SK-N-SH (cell line): ENCODE data around the gene MTUS2. TPM values are rescaled to one million over a fixed set of nuclear protein-coding genes. Genes with fewer than 3 reads are reported as not detected.
A peak's percentile ranks its signal among the peaks of the same experiment; 100 is the strongest.

Source experiments
- CTCF ChIA-PET: fragments of 300-600, 350-600 bp; formaldehyde crosslinking; extraction: SDS; loops from one replicate; lab custom pipeline; 2021; lab: Yijun Ruan, JAX
- POLR2A ChIA-PET: fragments of 350-600 bp; sonication (Branson Sonifier 250); formaldehyde crosslinking; extraction: SDS; loops from one replicate; lab custom pipeline; 2020; ENCODE audit warnings: antibody characterized with exemption, inconsistent platforms; lab: Yijun Ruan, JAX
- DNase-seq: peaks from one replicate; pipeline ENCODE4 v3.0.0; 2012
- H2AFZ ChIP-seq: fragments of 200-600 bp; sonication (generic); 2 replicates; pipeline ENCODE4 v1.8.1; 2016; ENCODE audit warnings: antibody characterized with exemption, mild to moderate bottlenecking, low read depth
- H3F3A ChIP-seq: fragments of 200-600 bp; sonication (generic); replicated peaks from 2 replicates; pipeline ENCODE3; 2016; ENCODE audit warnings: antibody characterized with exemption, mild to moderate bottlenecking; ENCODE audit not compliant: insufficient read depth
- H3K27ac ChIP-seq, 2 experiments: fragments of 200-500 bp in 1 of 2; fragments of 200-600 bp in 1 of 2; sonication (Bioruptor generic) in 1 of 2; sonication (generic), shearing (Covaris generic) in 1 of 2; 2 replicates each; pipeline versions ENCODE4 v1.5.1 to v1.6.1; 2014 to 2016; ENCODE audit warnings: low read depth in 2 of 2, inconsistent platforms in 1 of 2, low read length in 1 of 2, mild to moderate bottlenecking in 1 of 2, mixed read lengths in 1 of 2
- H3K27me3 ChIP-seq: fragments of 200-600 bp; sonication (generic), shearing (Covaris generic); 2 replicates; pipeline ENCODE4 v1.6.1; 2016; ENCODE audit warnings: mixed run types; ENCODE audit not compliant: insufficient read depth
- H3K36me3 ChIP-seq, 2 experiments: fragments of 200-500 bp in 1 of 2; fragments of 200-600 bp in 1 of 2; sonication (Bioruptor generic) in 1 of 2; sonication (generic) in 1 of 2; replicated peaks in 1 of 2; 2 replicates each; pipeline versions ENCODE3 to v1.5.1; 2014 to 2016; ENCODE audit warnings: low read length in 1 of 2, mild to moderate bottlenecking in 1 of 2; ENCODE audit not compliant: insufficient read depth in 2 of 2, control insufficient read depth in 1 of 2
- H3K4me1 ChIP-seq, 2 experiments: fragments of 200-500 bp in 1 of 2; fragments of 200-600 bp in 1 of 2; sonication (Bioruptor generic) in 1 of 2; sonication (generic), shearing (Covaris generic) in 1 of 2; 2 replicates each; pipeline versions ENCODE4 v1.5.1 to v1.6.1; 2014 to 2016; ENCODE audit warnings: low read depth in 1 of 2, low read length in 1 of 2, mixed run types in 1 of 2; ENCODE audit not compliant: insufficient read depth in 2 of 2, control insufficient read depth in 1 of 2
- H3K4me2 ChIP-seq: fragments of 200-600 bp; sonication (generic), shearing (Covaris generic); 2 replicates; pipeline ENCODE4 v1.6.1; 2017; ENCODE audit warnings: mixed run types
- H3K4me3 ChIP-seq, 2 experiments: fragments of 200-500 bp in 1 of 2; fragments of 200-600 bp in 1 of 2; sonication (Bioruptor generic) in 1 of 2; sonication (generic), shearing (Covaris generic) in 1 of 2; 2 replicates each; pipeline versions ENCODE4 v1.5.1 to v1.8.1; 2014 to 2016; ENCODE audit warnings: low read depth in 2 of 2, inconsistent platforms in 1 of 2, low read length in 1 of 2, mild to moderate bottlenecking in 1 of 2, mixed read lengths in 1 of 2, moderate library complexity in 1 of 2
- H3K79me2 ChIP-seq: fragments of 200-600 bp; sonication (generic); 2 replicates; pipeline ENCODE4 v1.8.1; 2017; ENCODE audit warnings: mild to moderate bottlenecking; ENCODE audit not compliant: insufficient read depth
- H3K9ac ChIP-seq: fragments of 200-600 bp; sonication (generic); 2 replicates; pipeline ENCODE4 v1.6.1; 2017; ENCODE audit warnings: mixed run types
- H3K9me2 ChIP-seq: fragments of 200-600 bp; sonication (generic); 2 replicates; pipeline ENCODE4 v1.6.1; 2017; ENCODE audit warnings: mixed run types
- H3K9me3 ChIP-seq: fragments of 200-600 bp; sonication (generic); 2 replicates; pipeline ENCODE4 v1.6.1; 2017; ENCODE audit warnings: mixed run types, mild to moderate bottlenecking, moderate library complexity
- H4K20me1 ChIP-seq: fragments of 200-600 bp; sonication (generic); 2 replicates; pipeline ENCODE4 v1.6.1; 2017; ENCODE audit warnings: mild to moderate bottlenecking, mixed run types; ENCODE audit not compliant: insufficient read depth
- CHD2 ChIP-seq: fragments of 150-350 bp; IDR thresholded peaks from 2 replicates; pipeline ENCODE4 v1.6.1; 2018; ENCODE audit warnings: low read length; ENCODE audit not compliant: partially characterized antibody
- ELF1 ChIP-seq: IDR thresholded peaks from 2 replicates; pipeline ENCODE4 v1.4.0; 2012
- FOSL2 ChIP-seq: IDR thresholded peaks from 2 replicates; pipeline ENCODE4 v1.4.0; 2012; ENCODE audit warnings: low read depth, mild to moderate bottlenecking, moderate library complexity, borderline replicate concordance
- GABPA ChIP-seq: IDR thresholded peaks from 2 replicates; pipeline ENCODE4 v1.4.0; 2012; ENCODE audit warnings: low read depth, mild to moderate bottlenecking
- GATA2 ChIP-seq: sonication (generic); formaldehyde crosslinking; IDR thresholded peaks from 2 replicates; pipeline ENCODE4 v1.5.0; 2020; ENCODE audit warnings: mild to moderate bottlenecking, missing genetic modification reagents
- MXI1 ChIP-seq: IDR thresholded peaks from 2 replicates; pipeline ENCODE4 v1.6.1; 2012; ENCODE audit warnings: mild to moderate bottlenecking, low read depth, low read length, improper control_type of control experiment
- NFIC ChIP-seq: IDR thresholded peaks from 2 replicates; pipeline ENCODE4 v1.4.0; 2012; ENCODE audit warnings: borderline replicate concordance
- NRF1 ChIP-seq: IDR thresholded peaks from 2 replicates; pipeline ENCODE4 v1.6.1; 2012; ENCODE audit warnings: low read depth, mild to moderate bottlenecking, low read length
- PBX3 ChIP-seq: IDR thresholded peaks from 2 replicates; pipeline ENCODE4; 2012
- RAD21 ChIP-seq: IDR thresholded peaks from 2 replicates; pipeline ENCODE4 v1.6.1; 2012; ENCODE audit warnings: mild to moderate bottlenecking, low read length
- REST ChIP-seq: IDR thresholded peaks from 2 replicates; pipeline ENCODE4 v1.6.1; 2012; ENCODE audit warnings: mild to moderate bottlenecking, low read depth, low read length, moderate library complexity
- SMC3 ChIP-seq: IDR thresholded peaks from 2 replicates; pipeline ENCODE4 v1.6.1; 2012; ENCODE audit warnings: low read depth, low read length, improper control_type of control experiment
- TAF1 ChIP-seq: IDR thresholded peaks from 2 replicates; pipeline ENCODE4 v1.6.1; 2012; ENCODE audit warnings: low read depth, mild to moderate bottlenecking, low read length, moderate library complexity, borderline replicate concordance
- TEAD4 ChIP-seq: IDR thresholded peaks from 2 replicates; pipeline ENCODE4 v1.4.0; 2012; ENCODE audit warnings: mild to moderate bottlenecking, borderline replicate concordance; ENCODE audit not compliant: insufficient read depth
- WGBS: methylation state at CpG from one replicate; pipeline ENCODE4 v1.1.6; 2017; ENCODE audit warnings: low lambda C conversion rate; 5-methylcytosine and 5-hydroxymethylcytosine counted together
- polyA plus RNA-seq, 3 experiments: library from polyadenylated mRNA; depleted of rRNA; stranded (reverse); fragments of >200 nt; gene quantifications; 2 replicates each; pipeline ENCODE4 v1.2.3, GENCODE V29; 2012

MTUS2 gene
- polyA plus RNA-seq, 1 of the 3 experiments (the other 2 are of a cell fraction), result 1.7 TPM

GRCh38 chr13:29498426-29499040, 678.4 kb downstream of the MTUS2 start (continued):
- no peak for TF ChIP-seq PBX3
- no peak for TF ChIP-seq MXI1

GRCh38 chr13:29499506-29500165, 679.5 kb downstream of the MTUS2 start:
- POLR2A ChIA-PET, result interaction anchor here (0.6 kb wide), 1 partner anchor 614 kb away, joined by 3 read pairs; no protein-coding TSS in a partner anchor

More at GRCh38 chr13:29499506-29500165, 679.5 kb downstream of the MTUS2 start:
- Histone ChIP-seq H3K27me3 (no peaks in the 10 kb centered on the region; the same call in 1 of the 2 replicates), H3K4me3 (no peak overlapping the region), H3K9me3 (no peaks in the 10 kb centered on the region), H3K27ac (peak overlapping the region in 1 of 2 experiments; percentile 58; a peak in 2 of 4 replicates), H3K79me2 (no peaks in the 10 kb centered on the region), H3K36me3 (no peaks in the 10 kb centered on the region), H4K20me1 (no peaks in the 10 kb centered on the region), H3K4me2 (no peak overlapping the region), H3K4me1 (peaks cover 0 to 12% of the 10 kb centered on the region in 2 experiments; a peak in 2 of 4 replicates), H3K9ac (no peak overlapping the region), H3F3A (no peaks in the 10 kb centered on the region), H3K9me2 (no peaks in the 10 kb centered on the region), H2AFZ (no peak overlapping the region)
- 41% methylated on average over 5 of the region's 7 CpGs for WGBS
- peak; percentile 89 for DNase-seq
- no peak for TF ChIP-seq ELF1
- TF ChIP-seq TEAD4, result no peak
- no peak for TF ChIP-seq CHD2
- no peak for TF ChIP-seq RAD21
- 0 out of 2 replicates have a peak, but pooled peaks have one; percentile 6 for TF ChIP-seq MXI1
- no peak for TF ChIP-seq NFIC
- no peak for TF ChIP-seq PBX3
- no peak for TF ChIP-seq SMC3
- TF ChIP-seq GABPA, result no peak
- TF ChIP-seq TAF1, result no peak
- peak; percentile 53 for TF ChIP-seq GATA2 (CRISPR knock-in tag)
- no peak for TF ChIP-seq REST
- no peak for TF ChIP-seq FOSL2
- TF ChIP-seq NRF1, result no peak
- CTCF ChIA-PET, result interaction anchor here (1.6 to 6.9 kb wide), 3 partner anchors 9 to 27 kb away, joined by 6 to 39 read pairs (median 36); no protein-coding TSS in a partner anchor
